Activated T-helper 2 cell treated with anti-CD3 and anti-CD28 coated beads, Interferon-gamma antibody, Interleukin-2, Interleukin-4, amounts not matched to agents 10 μg/mL and 5 μg/mL and 100 μg/mL, durations not matched to agents 14 hours and 24 hours and 36 hours (primary cell): ENCODE measurements around the gene GRIN2C. TPM values are rescaled to one million over a fixed set of nuclear protein-coding genes. Genes with fewer than 3 reads are reported as not detected.

Source experiments
- DNase-seq: peaks from one replicate; pipeline ENCODE4 v3.0.0; 2021; ENCODE audit warnings: low spot score
- H3K27ac Mint-ChIP-seq: one replicate; pipeline ENCODE4 v1.8.0; 2021; ENCODE audit warnings: mixed read lengths
- H3K27me3 Mint-ChIP-seq: one replicate; pipeline ENCODE4 v1.8.0; 2021; ENCODE audit warnings: low read depth, mixed read lengths
- H3K36me3 Mint-ChIP-seq: one replicate; pipeline ENCODE4 v1.8.0; 2021; ENCODE audit warnings: low read depth, mixed read lengths
- H3K4me1 Mint-ChIP-seq: one replicate; pipeline ENCODE4 v1.8.0; 2021; ENCODE audit warnings: low read depth, mixed read lengths
- H3K4me3 Mint-ChIP-seq: one replicate; pipeline ENCODE4 v1.8.0; 2021; ENCODE audit warnings: low read depth, mild to moderate bottlenecking, moderate library complexity, mixed read lengths
- H3K9me3 Mint-ChIP-seq: one replicate; pipeline ENCODE4 v1.8.0; 2021; ENCODE audit warnings: mixed read lengths
- intact Hi-C: fragments of 100-400 bp; cut with micrococcal nuclease; formaldehyde crosslinking; loops from one replicate; pipeline ENCODE4 v1.15.1; 2023
- total RNA-seq: library from RNA; stranded (reverse); gene quantifications from 2 replicates; pipeline ENCODE4 v1.2.3, GENCODE V29; 2022

Gene GRIN2C
- total RNA-seq, 1 donor from 2014 or later: 0.14 TPM

DNA sequence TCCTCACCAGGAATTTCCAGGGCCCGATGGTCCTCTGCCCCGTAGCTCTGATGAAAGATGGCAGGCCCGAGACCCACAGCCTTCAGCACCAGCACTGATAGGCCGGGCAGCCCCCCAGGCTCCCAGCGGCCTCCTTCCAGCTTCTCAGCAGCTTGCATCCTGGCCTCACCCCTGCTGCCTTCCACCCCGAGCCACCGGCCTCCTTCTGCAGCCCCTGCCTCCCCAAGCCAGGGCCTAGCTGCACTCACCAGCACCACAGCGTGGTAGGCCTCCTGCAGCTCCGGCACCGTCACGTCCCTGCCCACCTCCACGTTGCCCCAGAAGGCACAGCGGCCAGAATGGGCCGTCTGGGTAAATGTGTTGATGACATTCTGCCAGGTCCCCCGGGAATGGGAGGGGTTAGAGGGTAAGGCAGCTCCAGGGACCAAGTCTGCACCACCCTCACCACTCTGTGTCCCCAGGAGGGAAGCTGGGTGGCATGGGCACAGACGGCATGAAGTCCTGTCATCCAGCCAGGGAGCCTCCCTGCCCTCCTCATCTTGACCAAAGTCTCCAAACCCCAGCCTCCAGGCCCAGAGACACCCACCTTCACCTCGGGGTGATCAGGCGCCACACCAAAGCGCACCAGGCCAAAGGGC is 6.6 kb upstream of the GRIN2C start:
- H3K4me3 Mint-ChIP-seq: no peak overlapping the region
- no peaks in the 10 kb centered on the region for H3K9me3 Mint-ChIP-seq
- H3K36me3 Mint-ChIP-seq: peaks cover 14% of the 10 kb centered on the region
- peaks cover 7% of the 10 kb centered on the region for H3K27me3 Mint-ChIP-seq
- H3K27ac Mint-ChIP-seq: no peak overlapping the region
- no peak for DNase-seq
- peaks cover 3% of the 10 kb centered on the region for H3K4me1 Mint-ChIP-seq
- intact Hi-C loops: no loop called here

DNA sequence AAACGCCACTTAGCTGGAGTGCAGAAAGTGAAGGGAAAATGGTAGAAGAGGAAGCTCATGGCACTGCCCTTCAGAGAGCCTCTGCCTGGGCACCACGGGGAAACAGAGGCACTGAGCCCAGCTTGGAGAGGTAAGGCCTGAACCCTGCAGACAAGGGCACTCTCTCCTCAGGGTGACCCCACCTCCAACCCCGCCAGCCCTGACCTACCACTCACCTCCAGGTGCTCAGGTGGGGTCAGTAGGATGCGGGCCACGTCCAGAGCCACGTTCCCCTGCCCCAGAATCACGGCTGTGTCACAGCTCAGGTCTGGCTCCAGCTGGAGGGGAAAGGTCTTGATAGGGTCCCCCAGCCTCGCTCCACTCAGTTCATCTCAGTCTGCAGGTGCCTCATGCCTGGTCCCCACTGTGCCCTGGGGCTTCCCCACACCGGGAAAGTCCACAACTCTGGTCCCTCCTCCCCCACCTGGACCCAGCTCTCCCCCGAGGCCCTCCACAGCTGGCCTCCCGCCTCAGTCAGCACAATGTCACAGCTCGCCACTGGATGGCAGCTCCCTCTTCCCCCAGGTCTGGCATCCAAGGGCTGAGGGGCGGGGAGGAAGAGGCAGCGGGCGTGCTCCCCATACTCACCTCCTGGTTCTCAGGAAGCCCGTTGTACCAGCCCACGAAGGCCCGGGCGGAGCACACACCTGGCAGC is 6.0 kb upstream of the GRIN2C start:
- intact Hi-C loops: loop anchor here (2.0 kb wide), 2 partner anchors 121 to 209 kb away; no protein-coding TSS in a partner anchor
- Mint-ChIP-seq H3K4me1 (peaks cover 2% of the 10 kb centered on the region), H3K9me3 (no peaks in the 10 kb centered on the region), H3K27me3 (peaks cover 9% of the 10 kb centered on the region), H3K36me3 (peaks cover 12% of the 10 kb centered on the region), H3K4me3 (no peak overlapping the region), H3K27ac (no peak overlapping the region)
- no peak for DNase-seq

DNA sequence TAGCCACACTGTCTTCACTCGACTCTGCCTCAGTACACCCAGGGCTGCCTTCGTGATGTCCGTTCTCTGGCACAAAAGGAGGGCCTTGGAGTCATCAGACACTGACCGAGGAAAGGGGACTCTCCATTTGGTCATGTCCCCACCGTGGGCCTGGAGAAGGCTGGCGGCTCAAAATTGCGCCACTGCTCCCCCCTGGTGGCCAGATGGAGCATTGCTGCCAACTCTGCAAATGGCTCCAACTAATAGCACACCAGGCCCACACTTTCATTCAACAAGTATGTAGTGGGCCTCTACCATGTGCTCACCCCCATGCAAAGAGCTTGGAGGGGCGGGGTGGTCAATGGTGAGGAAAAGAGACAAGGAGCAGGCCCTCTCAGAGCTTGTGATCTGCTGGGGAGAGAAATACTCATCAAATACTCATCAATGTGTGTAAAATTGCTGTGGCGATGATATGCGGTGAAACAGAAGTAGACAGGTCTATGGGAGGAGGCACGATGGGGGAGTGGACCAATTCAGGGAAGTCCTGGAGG is 5.2 kb upstream of the GRIN2C start:
- Mint-ChIP-seq H3K27ac (no peak overlapping the region), H3K4me1 (peaks cover 3% of the 10 kb centered on the region), H3K4me3 (no peak overlapping the region), H3K36me3 (peaks cover 12% of the 10 kb centered on the region), H3K9me3 (no peaks in the 10 kb centered on the region), H3K27me3 (peaks cover 11% of the 10 kb centered on the region)
- DNase-seq: peak; percentile 61
- intact Hi-C loops: loop anchor here (2.0 kb wide), 2 partner anchors 120 to 208 kb away; no protein-coding TSS in a partner anchor

DNA sequence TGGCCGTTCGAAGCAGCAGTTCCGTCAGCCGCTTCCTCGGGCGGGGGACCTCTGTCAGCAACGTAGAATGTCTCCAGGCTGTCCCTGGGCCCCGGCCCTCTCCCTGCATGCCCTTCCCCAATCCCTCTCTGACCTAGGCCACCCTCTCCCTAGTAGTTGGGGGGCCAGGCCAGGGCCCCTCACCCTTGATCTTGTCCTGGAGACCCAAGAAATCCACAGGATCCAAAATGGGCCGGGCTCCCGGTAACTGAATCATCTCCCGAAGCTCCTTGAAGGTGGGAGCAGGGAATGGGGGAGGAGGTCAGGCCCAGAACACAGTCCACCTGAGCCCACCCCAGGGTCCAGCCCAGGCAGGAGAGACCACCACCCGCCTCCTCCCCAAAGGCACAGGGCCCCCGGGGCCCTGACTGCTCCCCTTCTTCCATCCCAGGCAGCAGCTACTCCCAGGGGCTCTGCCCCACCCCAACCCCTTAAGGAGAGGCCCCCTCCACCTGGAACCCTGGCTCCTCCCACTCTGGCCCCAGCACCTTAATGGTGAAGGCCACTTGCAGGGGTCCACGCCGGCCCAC is 4.7 kb upstream of the GRIN2C start:
- intact Hi-C loops: loop anchor here (2.0 kb wide), 2 partner anchors 120 to 208 kb away; no protein-coding TSS in a partner anchor
- Mint-ChIP-seq H3K9me3 (no peaks in the 10 kb centered on the region), H3K4me1 (peaks cover 3% of the 10 kb centered on the region), H3K27me3 (peaks cover 12% of the 10 kb centered on the region), H3K4me3 (no peak overlapping the region), H3K27ac (no peak overlapping the region), H3K36me3 (peaks cover 12% of the 10 kb centered on the region)
- DNase-seq: no peak

DNA sequence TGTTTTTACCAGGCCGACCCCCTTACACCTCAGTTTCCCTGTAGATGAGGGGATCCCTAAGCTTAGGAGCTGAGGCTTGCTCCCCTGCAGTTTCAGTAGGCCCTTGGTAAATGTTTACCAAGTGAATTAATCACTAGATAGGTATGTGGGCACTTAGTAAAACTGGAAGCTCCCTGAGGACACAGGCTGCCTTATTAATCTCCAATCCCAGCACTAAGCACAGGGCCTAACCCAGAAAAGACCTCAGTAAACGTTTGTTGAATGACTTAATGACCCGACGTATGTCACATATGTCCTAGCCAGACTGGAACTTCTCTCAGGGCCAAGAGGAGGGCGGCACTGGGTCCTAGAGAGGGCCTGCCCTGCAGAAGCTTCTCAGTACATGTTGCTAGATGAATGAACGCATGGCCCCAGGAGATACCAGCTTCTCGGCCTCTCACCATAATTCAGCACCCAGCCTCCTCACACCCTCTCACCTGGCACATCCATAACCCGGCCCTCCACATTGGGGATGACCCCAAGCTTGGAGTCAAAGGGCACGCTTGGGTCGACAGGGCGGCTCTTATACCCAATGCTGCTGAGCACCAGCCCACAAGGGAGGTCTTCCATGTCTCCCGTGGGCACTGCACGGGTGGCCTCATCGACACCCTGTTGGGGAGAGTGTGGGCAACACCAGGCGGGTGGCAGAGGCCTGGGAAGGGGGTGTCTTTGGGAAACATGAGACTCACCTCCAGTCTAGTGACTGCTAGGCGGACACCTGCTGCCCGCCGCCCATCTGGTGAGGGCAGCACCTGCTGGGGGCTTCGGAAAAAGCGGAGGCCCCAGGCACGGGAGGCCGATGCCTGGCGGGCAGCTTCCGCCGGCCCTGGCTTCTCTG is 4.0 kb upstream of the GRIN2C start:
- no peak for DNase-seq
- H3K36me3 Mint-ChIP-seq: peaks cover 12% of the 10 kb centered on the region
- peaks cover 3% of the 10 kb centered on the region for H3K4me1 Mint-ChIP-seq
- peaks cover 19% of the 10 kb centered on the region for H3K27me3 Mint-ChIP-seq
- H3K4me3 Mint-ChIP-seq: no peak overlapping the region
- intact Hi-C loops: loop anchor here (2.0 kb wide), 2 partner anchors 119 to 207 kb away; no protein-coding TSS in a partner anchor
- H3K9me3 Mint-ChIP-seq: no peaks in the 10 kb centered on the region
- H3K27ac Mint-ChIP-seq: no peak overlapping the region

DNA sequence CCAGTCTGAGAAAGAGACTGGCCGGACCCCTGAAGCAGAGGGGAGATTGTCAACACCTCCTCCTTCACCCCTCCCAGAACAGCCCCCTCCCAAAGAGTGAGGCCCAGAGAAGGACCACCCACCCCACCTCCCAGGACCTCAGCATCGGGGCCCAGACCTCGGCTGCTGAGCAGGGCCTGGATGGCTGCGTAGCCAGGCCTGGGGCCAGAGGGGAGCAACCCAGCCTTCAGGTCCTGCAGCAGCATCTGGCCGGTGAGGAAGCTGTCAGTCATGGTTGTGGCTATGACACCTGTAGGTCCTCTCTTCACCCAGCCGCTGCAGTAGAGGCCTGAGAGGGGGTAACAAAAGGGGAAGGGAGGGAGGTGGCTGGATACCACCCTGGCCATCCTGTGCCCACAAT is 3.2 kb upstream of the GRIN2C start:
- Mint-ChIP-seq H3K27me3 (peaks cover 23% of the 10 kb centered on the region), H3K9me3 (no peaks in the 10 kb centered on the region), H3K4me1 (peaks cover 3% of the 10 kb centered on the region), H3K36me3 (peaks cover 12% of the 10 kb centered on the region), H3K4me3 (no peak overlapping the region), H3K27ac (no peak overlapping the region)
- no peak for DNase-seq
- intact Hi-C loops: loop anchor here (1.0 kb wide), 1 partner anchor 72 kb away; no protein-coding TSS in a partner anchor

DNA sequence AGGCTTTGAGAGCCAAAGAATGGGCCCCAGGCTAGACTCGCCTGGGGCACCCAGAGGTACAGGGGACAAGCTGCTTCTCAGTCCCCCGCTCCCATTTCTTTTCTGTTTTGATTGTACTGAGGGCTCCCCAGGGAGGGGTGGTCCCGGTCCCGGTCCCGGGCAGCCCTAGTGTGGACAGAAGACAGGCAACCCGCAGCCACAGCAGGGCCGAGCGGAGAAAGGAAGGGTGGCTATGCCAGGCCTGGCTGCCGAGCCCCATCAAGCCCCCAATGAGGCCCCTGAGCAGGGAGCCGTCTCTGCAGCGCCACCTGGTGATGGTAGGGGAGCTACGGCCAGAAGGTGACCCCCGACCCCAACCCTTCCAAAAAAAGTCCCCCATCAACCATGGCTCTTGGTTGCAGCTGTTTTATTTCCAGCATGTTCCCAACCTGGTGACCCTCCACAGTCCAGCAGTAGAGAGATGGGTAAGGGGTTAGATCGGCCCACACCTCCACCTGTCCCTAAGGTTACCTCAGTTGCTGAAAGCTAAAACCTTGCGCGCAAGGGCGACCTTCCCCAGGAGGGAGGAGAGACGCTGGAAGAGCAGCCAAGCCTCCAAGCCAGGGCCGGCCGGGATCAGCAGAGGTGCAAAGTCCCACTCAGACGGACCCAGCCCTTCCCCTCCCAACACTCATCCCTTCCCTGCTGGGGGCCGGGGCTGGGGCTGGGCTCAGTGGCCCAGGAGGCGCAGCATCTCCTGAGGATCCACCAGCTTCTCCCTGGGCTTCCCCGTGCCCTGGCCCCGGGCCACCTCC is 2.6 kb upstream of the GRIN2C start:
- intact Hi-C loops: loop anchor here (1.0 kb wide), 1 partner anchor 71 kb away; no protein-coding TSS in a partner anchor
- H3K36me3 Mint-ChIP-seq: peaks cover 12% of the 10 kb centered on the region
- DNase-seq: peak; percentile 56
- H3K27me3 Mint-ChIP-seq: peaks cover 28% of the 10 kb centered on the region
- no peaks in the 10 kb centered on the region for H3K9me3 Mint-ChIP-seq
- peak overlapping the region; percentile 13 for H3K4me3 Mint-ChIP-seq
- H3K27ac Mint-ChIP-seq: no peak overlapping the region
- peaks cover 3% of the 10 kb centered on the region for H3K4me1 Mint-ChIP-seq

DNA sequence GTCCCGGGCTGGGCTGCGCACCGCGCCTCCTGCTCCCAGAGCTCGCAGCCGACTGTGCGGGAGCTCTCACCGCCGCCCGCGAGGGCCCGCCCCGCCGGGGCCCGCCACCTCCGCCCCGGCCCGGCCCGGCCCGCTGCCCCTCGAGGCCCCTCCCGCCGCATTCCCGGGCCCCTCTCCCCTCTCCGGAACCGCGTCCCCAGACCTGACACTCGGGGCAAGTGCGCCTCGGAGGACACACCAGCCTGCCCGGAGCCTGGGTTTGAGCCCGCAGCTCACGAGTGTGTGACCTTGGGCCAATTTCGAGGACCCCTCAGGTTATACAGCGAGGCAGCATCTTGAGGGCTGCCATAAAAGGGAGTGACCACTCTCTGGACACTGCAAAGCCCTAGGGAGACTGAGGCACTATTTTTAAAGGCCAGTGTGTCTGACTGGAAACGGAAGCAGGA is 2.0 kb upstream of the GRIN2C start:
- no peak for DNase-seq
- H3K27me3 Mint-ChIP-seq: peaks cover 35% of the 10 kb centered on the region
- H3K4me1 Mint-ChIP-seq: peaks cover 3% of the 10 kb centered on the region
- intact Hi-C loops: loop anchor here (1.0 kb wide), 1 partner anchor 70 kb away; no protein-coding TSS in a partner anchor
- no peaks in the 10 kb centered on the region for H3K9me3 Mint-ChIP-seq
- peaks cover 12% of the 10 kb centered on the region for H3K36me3 Mint-ChIP-seq
- H3K4me3 Mint-ChIP-seq: no peak overlapping the region
- no peak overlapping the region for H3K27ac Mint-ChIP-seq

DNA sequence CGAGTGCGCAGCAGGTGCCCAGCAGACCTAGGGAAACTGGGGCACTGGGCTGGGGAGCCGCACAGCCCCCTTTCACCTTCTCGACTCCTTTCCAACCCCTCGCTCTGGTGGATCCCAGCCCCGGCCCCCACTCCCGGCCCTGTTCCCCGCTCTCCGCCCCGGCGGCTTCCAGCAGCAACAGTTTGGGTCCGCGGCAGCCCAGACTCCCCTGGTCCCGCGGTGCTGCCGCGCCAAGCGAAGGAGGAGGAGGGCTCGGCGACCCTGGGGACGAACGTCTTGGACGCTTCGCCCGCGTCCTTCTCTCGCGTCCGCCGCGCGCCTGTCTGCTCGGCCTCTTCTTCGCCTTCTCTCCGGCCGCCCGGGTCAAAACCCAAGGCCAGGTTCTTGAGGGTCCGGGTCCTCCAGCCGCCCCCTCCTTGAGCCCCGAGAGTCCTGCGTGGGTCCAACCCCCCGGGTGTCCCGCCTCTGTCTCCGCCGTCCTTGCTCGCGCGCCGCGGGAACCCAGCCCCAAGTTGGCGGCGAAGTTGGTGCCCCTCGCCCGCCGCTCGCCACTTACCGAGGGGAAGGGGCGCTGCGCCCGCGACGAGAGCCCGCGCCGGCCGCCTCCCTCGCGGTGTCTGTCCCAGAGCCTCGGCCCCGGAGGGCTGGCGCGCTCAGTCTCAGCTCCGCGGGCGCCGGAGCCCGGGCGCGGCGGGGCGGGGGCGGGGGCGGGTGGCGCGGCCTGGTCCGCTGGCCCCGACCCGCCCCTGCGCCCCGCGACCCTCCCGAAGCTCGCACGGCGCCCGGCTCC is 1.4 kb upstream of the GRIN2C start:
- Mint-ChIP-seq H3K36me3 (peaks cover 12% of the 10 kb centered on the region), H3K4me3 (no peak overlapping the region), H3K27ac (no peak overlapping the region), H3K9me3 (no peaks in the 10 kb centered on the region), H3K27me3 (peaks cover 40% of the 10 kb centered on the region), H3K4me1 (peaks cover 3% of the 10 kb centered on the region)
- intact Hi-C loops: no loop called here
- no peak for DNase-seq

DNA sequence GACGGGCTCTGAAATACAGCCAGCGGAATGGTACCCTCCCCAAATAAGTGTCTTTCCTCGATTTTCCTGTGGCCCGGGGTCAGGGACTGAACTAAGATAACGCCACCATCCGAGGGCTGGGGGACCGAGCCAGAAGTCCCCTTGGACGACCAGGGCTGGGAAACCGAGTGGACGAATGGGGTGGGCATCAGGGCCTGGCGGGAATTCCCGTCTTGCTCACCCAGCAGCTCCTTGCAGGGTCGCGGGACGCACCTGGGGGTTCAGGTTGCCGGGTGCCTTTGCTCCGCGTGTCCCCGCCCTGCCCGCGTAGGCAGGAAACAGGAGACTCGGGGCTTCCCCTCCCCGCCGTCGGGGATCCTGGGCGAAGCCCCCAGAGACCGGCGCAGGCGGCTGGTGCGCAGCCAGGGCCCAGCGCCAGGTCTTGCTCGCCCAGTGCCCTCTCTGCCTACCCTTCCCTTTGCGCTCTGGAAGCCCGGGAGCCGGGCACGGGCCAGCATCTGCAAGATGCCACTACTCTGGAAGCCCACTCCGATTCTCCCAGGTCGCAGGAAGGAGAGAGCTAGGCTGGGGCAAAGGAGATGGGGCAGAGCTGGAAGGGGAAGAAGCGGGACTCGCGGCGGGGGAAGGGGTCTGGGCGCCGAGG is 665 bp upstream of the GRIN2C start:
- H3K9me3 Mint-ChIP-seq: no peaks in the 10 kb centered on the region
- DNase-seq: no peak
- H3K36me3 Mint-ChIP-seq: peaks cover 12% of the 10 kb centered on the region
- H3K27ac Mint-ChIP-seq: no peak overlapping the region
- intact Hi-C loops: no loop called here
- H3K27me3 Mint-ChIP-seq: peaks cover 45% of the 10 kb centered on the region
- no peak overlapping the region for H3K4me3 Mint-ChIP-seq
- peaks cover 3% of the 10 kb centered on the region for H3K4me1 Mint-ChIP-seq
